Calu3 (cell line): ENCODE measurements around the gene ANKDD1B. TPM values are rescaled to one million over a fixed set of nuclear protein-coding genes. Genes with fewer than 3 reads are reported as not detected.

Experiments
- BruUV-seq: library from RNA; stranded (reverse); fragments of 400-500 nt; replicated peaks from 2 replicates; lab custom pipeline; 2021; lab: Mats Ljungman, UMichigan
- CTCF ChIA-PET: fragments of 300-600 bp; sonication (Branson Sonifier 250); formaldehyde crosslinking; loops from one replicate; lab custom pipeline; 2022; ENCODE audit warnings: antibody characterized with exemption; lab: Charles Lee
- DNase-seq: peaks from one replicate; pipeline ENCODE4 v3.0.0; 2022
- H3K27ac Mint-ChIP-seq: one replicate; pipeline ENCODE4 v1.8.0; 2022; ENCODE audit warnings: mixed read lengths; ENCODE audit not compliant: unreplicated experiment
- H3K27me3 Mint-ChIP-seq: one replicate; pipeline ENCODE4 v1.8.0; 2022; ENCODE audit warnings: mixed read lengths; ENCODE audit not compliant: unreplicated experiment
- H3K36me3 Mint-ChIP-seq: one replicate; pipeline ENCODE4 v1.8.0; 2022; ENCODE audit warnings: mild to moderate bottlenecking, moderate library complexity, mixed read lengths; ENCODE audit not compliant: insufficient read depth, unreplicated experiment
- H3K4me1 Mint-ChIP-seq: one replicate; pipeline ENCODE4 v1.8.0; 2022; ENCODE audit warnings: mild to moderate bottlenecking, low read depth, mixed read lengths; ENCODE audit not compliant: unreplicated experiment
- H3K4me3 Mint-ChIP-seq: one replicate; pipeline ENCODE4 v1.8.0; 2022; ENCODE audit warnings: mild to moderate bottlenecking, low read depth, moderate library complexity, mixed read lengths; ENCODE audit not compliant: unreplicated experiment
- H3K9me3 Mint-ChIP-seq: one replicate; pipeline ENCODE4 v1.8.0; 2022; ENCODE audit warnings: low read depth, mixed read lengths; ENCODE audit not compliant: unreplicated experiment
- CTCF ChIP-seq: fragments of 200-600 bp; IDR thresholded peaks from one replicate; pipeline ENCODE4 v1.8.0; 2022; ENCODE audit warnings: antibody characterized with exemption; ENCODE audit not compliant: unreplicated experiment
- intact Hi-C: fragments of 100-400 bp; cut with micrococcal nuclease; formaldehyde crosslinking; loops from one replicate; pipeline ENCODE4 v1.10.0; 2022; ENCODE audit not compliant: unreplicated experiment
- total RNA-seq: library from RNA; stranded (reverse); gene quantifications from 2 replicates; pipeline ENCODE4 v1.2.3, GENCODE V29; 2022

Gene ANKDD1B
- total RNA-seq, 1 experiment from 2014 or later: 1.3 TPM

- no peak for TF ChIP-seq CTCF
- CTCF ChIA-PET: no interaction called here
- no TSS peak for BruUV-seq
- intact Hi-C loops: no loop called here
- Mint-ChIP-seq H3K4me3 (no peak overlapping the region), H3K4me1 (no peaks in the 10 kb centered on the region), H3K27me3 (no peaks in the 10 kb centered on the region), H3K27ac (no peak overlapping the region), H3K36me3 (no peaks in the 10 kb centered on the region), H3K9me3 (no peaks in the 10 kb centered on the region)
- DNase-seq: no peak
These were observed 43.5 kb downstream of the ANKDD1B start for GRCh38 chr5:75654693-75655295.

DNA sequence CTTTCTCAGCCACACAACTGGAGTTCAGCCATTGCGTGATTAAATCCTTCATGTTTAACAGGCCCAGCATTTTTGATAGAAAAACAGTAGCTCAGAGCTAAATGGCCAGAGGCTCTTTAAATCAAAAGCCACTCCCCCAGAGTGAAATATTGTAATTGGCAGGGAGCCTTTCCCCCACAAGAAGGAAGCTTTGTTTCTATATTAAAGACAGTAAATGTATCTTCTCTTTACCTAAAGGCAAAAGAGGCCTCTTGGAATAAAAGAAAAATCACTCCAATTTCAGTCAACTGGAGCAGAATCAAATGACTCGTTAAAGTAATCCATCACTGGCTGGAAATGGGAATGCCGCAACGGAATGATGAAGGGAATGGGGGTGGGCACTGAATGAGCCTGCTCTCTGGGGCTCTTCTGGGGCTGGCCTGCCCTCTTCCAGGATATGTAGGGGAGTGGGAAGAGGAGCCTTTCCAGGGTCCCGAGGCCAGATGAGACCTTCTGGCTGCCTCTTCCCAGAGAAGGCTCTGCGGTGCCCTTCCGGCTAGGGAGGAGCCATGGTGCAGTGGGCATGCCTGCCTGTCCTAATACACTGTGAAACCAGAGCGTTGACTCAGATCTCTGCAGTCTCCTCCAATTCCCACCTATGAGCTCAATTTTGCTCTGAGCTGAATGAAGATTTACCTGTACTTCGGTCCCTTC lies 45.2 kb downstream of the ANKDD1B start:
- no peaks in the 10 kb centered on the region for H3K36me3 Mint-ChIP-seq
- H3K27ac Mint-ChIP-seq: peak overlapping the region; percentile 37
- H3K4me3 Mint-ChIP-seq: peak overlapping the region; percentile 63
- no peak for TF ChIP-seq CTCF
- BruUV-seq: no TSS peak
- no peaks in the 10 kb centered on the region for H3K9me3 Mint-ChIP-seq
- CTCF ChIA-PET: interaction anchor here (0.6 to 1.1 kb wide), 3 partner anchors 8 to 320 kb away, joined by 3 to 6 read pairs (median 3); partner anchors contain the start of gene HMGCR
- no peaks in the 10 kb centered on the region for H3K4me1 Mint-ChIP-seq
- DNase-seq: peak; percentile 21
- no peaks in the 10 kb centered on the region for H3K27me3 Mint-ChIP-seq
- intact Hi-C loops: no loop called here

DNA sequence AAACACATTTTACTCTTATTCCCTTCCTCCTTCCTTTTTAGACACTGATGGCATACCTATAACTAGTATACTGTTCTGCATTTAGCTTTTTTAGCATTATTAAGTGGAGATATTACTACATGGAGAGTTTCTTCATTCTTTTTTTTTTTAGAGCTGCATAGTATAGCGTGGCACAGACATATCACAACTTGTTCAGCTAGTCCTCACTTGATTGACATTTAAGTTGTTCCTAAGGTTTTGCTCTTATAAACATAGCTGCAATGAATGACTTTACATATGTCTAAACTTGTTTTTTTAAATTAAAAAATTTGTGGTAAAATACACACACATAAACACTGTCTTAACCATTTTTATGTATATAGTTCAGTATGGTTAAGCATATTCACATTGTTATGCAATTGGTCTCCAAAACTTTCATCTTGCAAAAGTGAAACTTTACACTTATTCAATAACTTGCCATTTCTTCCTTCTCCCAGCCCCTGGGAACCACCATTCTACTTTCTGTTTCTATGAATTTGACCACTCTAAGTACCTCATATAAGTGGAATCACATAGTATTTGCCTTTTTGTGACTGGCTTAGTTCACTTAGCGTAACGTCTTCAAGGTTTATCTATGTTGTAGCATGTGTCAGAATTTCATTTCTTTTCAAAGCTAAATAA lies 48.7 kb downstream of the ANKDD1B start:
- CTCF ChIA-PET: interaction anchor here (1.5 kb wide), 1 partner anchor 22 kb away, joined by 3 read pairs; no protein-coding TSS in a partner anchor
- intact Hi-C loops: no loop called here

More for the DNA sequence above, 48.7 kb downstream of the ANKDD1B start:
- Mint-ChIP-seq H3K27ac (no peak overlapping the region), H3K4me1 (no peaks in the 10 kb centered on the region), H3K9me3 (no peaks in the 10 kb centered on the region), H3K27me3 (no peaks in the 10 kb centered on the region), H3K4me3 (no peak overlapping the region), H3K36me3 (no peaks in the 10 kb centered on the region)
- BruUV-seq: no TSS peak
- no peak for DNase-seq
- TF ChIP-seq CTCF: no peak
